Activated naive CD4-positive, alpha-beta T cell treated with anti-CD3 and anti-CD28 coated beads, Interleukin-2, amount 50 U/mL, for 24 hours (primary cell): ENCODE measurements around the gene ARHGEF5.
A peak's percentile ranks its signal among the peaks of the same experiment; 100 is the strongest.
"Not testable (repeated sequence)": the region's sequence is repeated elsewhere in the genome, so short reads cannot be mapped to it uniquely, and the experiment has no call there.

Experiments used
- H3K27ac Mint-ChIP-seq: one replicate; pipeline ENCODE4 v1.8.0; 2021; ENCODE audit warnings: mild to moderate bottlenecking, mixed read lengths
- H3K27me3 Mint-ChIP-seq: one replicate; pipeline ENCODE4 v1.8.0; 2021; ENCODE audit warnings: mixed read lengths
- H3K36me3 Mint-ChIP-seq: one replicate; pipeline ENCODE4 v1.8.0; 2021; ENCODE audit warnings: mixed read lengths
- H3K4me1 Mint-ChIP-seq: one replicate; pipeline ENCODE4 v1.8.0; 2021; ENCODE audit warnings: mixed read lengths
- H3K4me3 Mint-ChIP-seq: one replicate; pipeline ENCODE4 v1.8.0; 2021; ENCODE audit warnings: mild to moderate bottlenecking, mixed read lengths
- H3K9me3 Mint-ChIP-seq: one replicate; pipeline ENCODE4 v1.8.0; 2021; ENCODE audit warnings: mixed read lengths

ARHGEF5 gene

GRCh38 chr7:144362061-144362460, 6.9 kb downstream of the ARHGEF5 start:
- H3K27ac Mint-ChIP-seq, H3K36me3 Mint-ChIP-seq, H3K4me1 Mint-ChIP-seq, H3K4me3 Mint-ChIP-seq, H3K9me3 Mint-ChIP-seq, H3K27me3 Mint-ChIP-seq: not testable (repeated sequence)

GRCh38 chr7:144365523-144365922, 10.3 kb downstream of the ARHGEF5 start:
- not testable (repeated sequence) for H3K4me3 Mint-ChIP-seq, H3K27me3 Mint-ChIP-seq, H3K36me3 Mint-ChIP-seq, H3K9me3 Mint-ChIP-seq, H3K4me1 Mint-ChIP-seq, H3K27ac Mint-ChIP-seq

GRCh38 chr7:144367250-144367649, 12.0 kb downstream of the ARHGEF5 start:
- H3K36me3 Mint-ChIP-seq, H3K4me1 Mint-ChIP-seq, H3K27ac Mint-ChIP-seq, H3K27me3 Mint-ChIP-seq, H3K4me3 Mint-ChIP-seq, H3K9me3 Mint-ChIP-seq: not testable (repeated sequence)

- not testable (repeated sequence) for H3K27ac Mint-ChIP-seq, H3K9me3 Mint-ChIP-seq, H3K36me3 Mint-ChIP-seq, H3K4me3 Mint-ChIP-seq, H3K4me1 Mint-ChIP-seq, H3K27me3 Mint-ChIP-seq
These were observed 14.0 kb downstream of the ARHGEF5 start for GRCh38 chr7:144369221-144369620.

DNA sequence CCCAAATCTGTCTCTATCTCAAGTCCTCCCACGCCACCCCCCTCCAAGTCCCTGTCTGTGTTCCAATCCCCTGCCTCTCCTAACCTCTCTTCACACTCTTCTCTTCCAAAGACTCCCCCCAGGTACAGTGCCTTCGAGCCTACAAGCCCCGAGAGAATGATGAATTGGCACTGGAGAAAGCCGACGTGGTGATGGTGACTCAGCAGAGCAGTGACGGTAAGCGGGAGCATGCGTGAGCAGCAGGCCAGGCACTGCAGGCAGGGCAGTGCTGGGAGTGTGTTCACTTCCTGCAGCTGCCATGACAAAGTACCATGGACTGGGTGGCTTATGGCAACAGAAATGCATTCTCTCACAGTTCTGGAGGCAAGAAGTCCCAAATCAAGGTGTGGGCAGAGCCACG, 23.4 kb downstream of the ARHGEF5 start:
- H3K36me3 Mint-ChIP-seq: peaks cover 8% of the 10 kb centered on the region
- H3K27me3 Mint-ChIP-seq: no peaks in the 10 kb centered on the region
- no peaks in the 10 kb centered on the region for H3K4me1 Mint-ChIP-seq
- H3K4me3 Mint-ChIP-seq: no peak overlapping the region
- no peak overlapping the region for H3K27ac Mint-ChIP-seq
- H3K9me3 Mint-ChIP-seq: no peaks in the 10 kb centered on the region

DNA sequence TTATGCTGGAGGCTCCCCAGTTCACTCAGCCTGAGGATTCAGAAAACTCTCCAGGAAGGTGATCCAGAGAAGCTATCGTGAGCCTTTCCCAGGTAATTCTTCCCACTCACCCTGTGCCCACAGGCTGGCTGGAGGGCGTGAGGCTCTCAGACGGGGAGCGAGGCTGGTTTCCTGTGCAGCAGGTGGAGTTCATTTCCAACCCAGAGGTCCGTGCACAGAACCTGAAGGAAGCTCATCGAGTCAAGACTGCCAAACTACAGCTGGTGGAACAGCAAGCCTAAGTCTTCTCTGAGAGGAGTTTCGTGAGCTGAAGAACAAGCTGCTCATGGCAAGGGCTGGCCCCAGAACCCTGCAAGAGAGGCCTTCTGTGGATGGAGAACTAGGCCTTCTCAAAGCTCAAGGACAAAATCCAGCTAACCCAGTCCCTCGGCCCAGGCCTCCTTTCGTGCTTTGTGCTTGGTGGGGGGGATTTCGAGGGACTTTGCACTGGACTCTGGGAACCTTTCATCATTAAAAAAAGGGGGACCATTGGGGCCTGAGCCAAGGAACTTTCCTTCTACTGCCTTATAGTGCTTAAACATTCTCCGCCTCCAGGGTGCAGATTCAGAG, 24.7 kb downstream of the ARHGEF5 start:
- peaks cover 8% of the 10 kb centered on the region for H3K4me1 Mint-ChIP-seq
- no peak overlapping the region for H3K4me3 Mint-ChIP-seq
- H3K9me3 Mint-ChIP-seq: no peaks in the 10 kb centered on the region
- no peaks in the 10 kb centered on the region for H3K27me3 Mint-ChIP-seq
- H3K27ac Mint-ChIP-seq: no peak overlapping the region
- peaks cover 8% of the 10 kb centered on the region for H3K36me3 Mint-ChIP-seq

GRCh38 chr7:144384071-144384470, 28.9 kb downstream of the ARHGEF5 start:
- peaks cover 8% of the 10 kb centered on the region for H3K4me1 Mint-ChIP-seq
- no peaks in the 10 kb centered on the region for H3K36me3 Mint-ChIP-seq
- H3K27ac Mint-ChIP-seq: peak overlapping the region; percentile 82
- H3K27me3 Mint-ChIP-seq: no peaks in the 10 kb centered on the region
- H3K9me3 Mint-ChIP-seq: no peaks in the 10 kb centered on the region
- H3K4me3 Mint-ChIP-seq: no peak overlapping the region

DNA sequence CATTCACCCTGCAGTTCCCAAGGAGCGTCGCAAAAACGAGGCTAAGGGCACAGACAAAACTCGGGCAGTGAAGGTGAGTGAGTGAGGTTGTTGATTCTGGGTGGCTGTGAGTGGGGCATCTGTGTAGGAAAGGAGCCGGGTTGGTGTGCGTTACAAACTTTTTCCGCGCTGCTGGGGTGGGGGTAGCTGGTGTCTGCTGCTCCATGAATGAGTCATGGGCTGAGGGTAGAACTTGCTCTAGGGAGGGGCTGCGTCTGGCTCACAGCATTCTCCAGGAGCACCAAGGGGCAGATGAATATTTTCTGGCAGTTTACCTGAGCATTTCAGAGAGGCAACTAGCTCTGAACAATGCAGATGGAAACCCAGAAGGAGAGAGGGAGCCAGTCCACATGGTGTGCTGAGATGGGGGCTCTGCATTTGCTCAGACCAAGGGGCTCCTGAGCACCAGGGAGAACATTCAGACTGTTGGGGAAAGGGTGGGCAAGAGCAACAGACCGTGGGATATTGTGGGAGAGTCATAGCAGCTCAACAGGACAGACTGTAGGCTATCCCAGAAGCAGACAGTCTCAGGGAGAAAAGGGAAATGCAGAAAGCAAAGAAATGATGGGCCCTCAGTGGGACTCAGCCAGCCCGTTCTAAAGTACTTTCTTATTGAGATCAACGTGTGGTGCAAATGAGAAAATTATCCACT, 29.5 kb downstream of the ARHGEF5 start:
- no peaks in the 10 kb centered on the region for H3K36me3 Mint-ChIP-seq
- no peaks in the 10 kb centered on the region for H3K9me3 Mint-ChIP-seq
- H3K4me1 Mint-ChIP-seq: peaks cover 8% of the 10 kb centered on the region
- H3K4me3 Mint-ChIP-seq: no peak overlapping the region
- peak overlapping the region; percentile 82 for H3K27ac Mint-ChIP-seq
- H3K27me3 Mint-ChIP-seq: no peaks in the 10 kb centered on the region

- no peaks in the 10 kb centered on the region for H3K9me3 Mint-ChIP-seq
- no peak overlapping the region for H3K4me3 Mint-ChIP-seq
- H3K36me3 Mint-ChIP-seq: no peaks in the 10 kb centered on the region
- no peaks in the 10 kb centered on the region for H3K27me3 Mint-ChIP-seq
- no peak overlapping the region for H3K27ac Mint-ChIP-seq
- H3K4me1 Mint-ChIP-seq: peaks cover 10% of the 10 kb centered on the region
These were observed 31.5 kb downstream of the ARHGEF5 start for GRCh38 chr7:144386741-144387140.

DNA sequence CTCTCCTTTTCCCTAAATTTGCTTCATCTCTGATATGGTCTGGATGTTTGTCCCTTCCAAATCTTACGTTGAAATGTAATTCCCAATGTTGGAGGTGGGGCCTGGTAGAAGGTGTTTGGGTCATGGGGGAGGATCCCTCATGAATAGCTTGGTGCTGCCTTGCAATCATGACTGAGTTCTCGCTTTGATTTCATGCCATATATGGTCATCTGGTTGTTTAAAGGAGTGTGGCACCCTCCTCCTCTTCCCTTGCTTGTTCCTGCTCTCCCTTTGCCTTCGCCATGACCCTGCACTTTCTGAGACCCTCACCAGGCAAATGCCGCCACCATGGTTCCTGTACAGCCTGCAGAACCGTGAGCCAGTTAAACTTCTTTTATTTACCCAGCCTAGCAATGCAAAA, 33.7 kb downstream of the ARHGEF5 start:
- no peaks in the 10 kb centered on the region for H3K36me3 Mint-ChIP-seq
- H3K9me3 Mint-ChIP-seq: no peaks in the 10 kb centered on the region
- no peaks in the 10 kb centered on the region for H3K27me3 Mint-ChIP-seq
- H3K4me3 Mint-ChIP-seq: no peak overlapping the region
- H3K27ac Mint-ChIP-seq: no peak overlapping the region
- H3K4me1 Mint-ChIP-seq: peaks cover 13% of the 10 kb centered on the region

DNA sequence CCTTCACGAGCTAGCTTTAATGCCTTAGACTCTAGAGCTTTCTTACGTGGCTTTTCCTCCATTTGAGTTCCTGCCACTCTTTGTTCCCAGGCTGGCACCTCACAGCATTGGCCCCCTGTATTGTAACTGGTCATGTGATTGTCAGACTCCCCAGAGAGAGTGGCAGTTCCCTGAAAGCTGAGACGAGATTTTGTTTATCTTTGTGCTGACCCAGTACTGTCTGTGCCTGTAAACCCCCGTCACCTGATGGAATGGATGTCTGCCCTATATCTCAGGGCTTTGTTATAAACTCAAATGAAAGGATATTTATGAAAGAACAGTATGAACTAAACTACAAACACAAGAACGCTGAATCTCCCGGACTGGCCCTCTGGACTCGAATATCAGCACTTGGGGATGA, 35.3 kb downstream of the ARHGEF5 start:
- H3K36me3 Mint-ChIP-seq: no peaks in the 10 kb centered on the region
- no peak overlapping the region for H3K4me3 Mint-ChIP-seq
- H3K4me1 Mint-ChIP-seq: peaks cover 5% of the 10 kb centered on the region
- no peaks in the 10 kb centered on the region for H3K9me3 Mint-ChIP-seq
- H3K27ac Mint-ChIP-seq: no peak overlapping the region
- H3K27me3 Mint-ChIP-seq: no peaks in the 10 kb centered on the region

- no peaks in the 10 kb centered on the region for H3K36me3 Mint-ChIP-seq
- H3K9me3 Mint-ChIP-seq: no peaks in the 10 kb centered on the region
- H3K27me3 Mint-ChIP-seq: no peaks in the 10 kb centered on the region
- H3K27ac Mint-ChIP-seq: no peak overlapping the region
- H3K4me1 Mint-ChIP-seq: peaks cover 5% of the 10 kb centered on the region
- H3K4me3 Mint-ChIP-seq: no peak overlapping the region
These were observed 35.8 kb downstream of the ARHGEF5 start for GRCh38 chr7:144391014-144391413.

GRCh38 chr7:144391823-144392255, 36.6 kb downstream of the ARHGEF5 start:
- H3K27me3 Mint-ChIP-seq: no peaks in the 10 kb centered on the region
- H3K4me1 Mint-ChIP-seq: peaks cover 5% of the 10 kb centered on the region
- H3K27ac Mint-ChIP-seq: no peak overlapping the region
- H3K9me3 Mint-ChIP-seq: no peaks in the 10 kb centered on the region
- no peaks in the 10 kb centered on the region for H3K36me3 Mint-ChIP-seq
- H3K4me3 Mint-ChIP-seq: peak overlapping the region; percentile 65

- no peaks in the 10 kb centered on the region for H3K9me3 Mint-ChIP-seq
- H3K36me3 Mint-ChIP-seq: no peaks in the 10 kb centered on the region
- no peak overlapping the region for H3K4me3 Mint-ChIP-seq
- no peaks in the 10 kb centered on the region for H3K27me3 Mint-ChIP-seq
- no peaks in the 10 kb centered on the region for H3K4me1 Mint-ChIP-seq
- H3K27ac Mint-ChIP-seq: no peak overlapping the region
These were observed 41.9 kb downstream of the ARHGEF5 start for GRCh38 chr7:144397086-144397485.

DNA sequence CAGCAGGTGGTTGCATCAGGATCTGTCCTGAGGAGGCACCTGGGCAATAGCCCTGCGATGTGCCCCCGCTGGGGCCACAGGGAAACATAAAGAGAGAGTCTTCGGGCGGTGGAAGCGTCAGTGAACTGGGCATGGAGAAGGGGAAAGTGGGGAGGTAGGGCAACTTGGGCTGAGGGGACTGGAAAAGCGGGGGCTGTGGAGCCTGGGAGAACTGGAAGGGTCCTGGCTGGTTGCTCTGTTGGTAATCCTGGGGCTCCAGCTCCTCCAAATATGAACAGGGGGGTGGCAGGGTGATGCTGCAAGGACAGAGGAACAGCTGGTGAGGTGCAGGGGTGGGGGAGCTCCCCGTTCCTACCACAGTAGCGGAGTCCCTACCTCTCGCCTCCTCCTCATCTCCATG, 43.1 kb downstream of the ARHGEF5 start:
- H3K36me3 Mint-ChIP-seq: no peaks in the 10 kb centered on the region
- no peaks in the 10 kb centered on the region for H3K27me3 Mint-ChIP-seq
- H3K27ac Mint-ChIP-seq: no peak overlapping the region
- no peak overlapping the region for H3K4me3 Mint-ChIP-seq
- no peaks in the 10 kb centered on the region for H3K4me1 Mint-ChIP-seq
- no peaks in the 10 kb centered on the region for H3K9me3 Mint-ChIP-seq

DNA sequence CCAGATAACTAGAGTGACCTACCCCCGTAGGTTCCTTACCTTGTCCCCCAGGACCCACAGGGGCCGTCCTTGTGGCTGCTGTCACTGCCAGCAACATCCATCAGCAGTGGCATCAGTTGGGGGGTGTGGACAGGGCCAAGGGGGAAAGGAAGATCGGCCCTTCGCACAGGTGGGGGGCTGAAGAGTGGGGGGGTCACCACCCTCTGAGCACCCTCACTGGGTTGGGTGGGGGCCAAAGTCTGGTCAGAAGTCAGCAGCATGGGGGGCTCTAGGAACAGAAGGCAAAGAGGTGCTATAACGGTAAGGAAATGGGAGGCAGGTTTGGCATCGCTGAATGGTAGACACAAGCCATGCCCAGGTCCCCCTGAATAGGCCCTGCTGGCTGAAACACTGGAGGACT, 43.7 kb downstream of the ARHGEF5 start:
- Mint-ChIP-seq H3K4me3 (no peak overlapping the region), H3K9me3 (no peaks in the 10 kb centered on the region), H3K36me3 (no peaks in the 10 kb centered on the region), H3K27ac (no peak overlapping the region), H3K4me1 (no peaks in the 10 kb centered on the region), H3K27me3 (no peaks in the 10 kb centered on the region)

DNA sequence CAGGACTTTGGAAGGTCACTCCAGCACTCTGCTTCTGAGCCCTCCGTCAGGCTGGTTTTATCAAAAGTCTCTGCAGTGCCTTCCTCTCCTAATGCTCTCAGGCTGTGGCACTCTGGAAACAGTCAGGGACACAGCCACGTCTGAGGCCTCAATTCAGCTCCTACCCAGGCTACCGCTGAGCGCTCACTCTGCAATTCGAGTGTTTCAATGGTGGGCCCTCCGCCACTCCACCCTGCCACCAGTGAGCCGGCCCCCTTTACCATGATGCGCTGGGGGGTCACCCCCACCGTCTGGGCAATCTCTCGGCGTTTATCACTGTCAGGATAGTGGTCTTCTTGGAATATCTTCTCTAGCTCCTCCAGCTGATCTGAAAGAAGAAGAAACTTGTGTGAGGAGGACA, 44.7 kb downstream of the ARHGEF5 start:
- Mint-ChIP-seq H3K27ac (no peak overlapping the region), H3K36me3 (no peaks in the 10 kb centered on the region), H3K4me3 (no peak overlapping the region), H3K9me3 (no peaks in the 10 kb centered on the region), H3K27me3 (no peaks in the 10 kb centered on the region), H3K4me1 (no peaks in the 10 kb centered on the region)
